ENCODE results near the gene SIGLEC9. TPM values are rescaled to one million over a fixed set of nuclear protein-coding genes. Genes with fewer than 3 reads are reported as not detected.
A peak's percentile ranks its signal among the peaks of the same experiment; 100 is the strongest.

SIGLEC9 gene
- total and polyA plus RNA-seq, 8 donors = 0.63 to 46.5 (median 1.4) TPM

GRCh38 chr19:51161867-51162496 is 37.3 kb downstream of the SIGLEC9 start:
- Histone ChIP-seq H3K4me3 (no peak overlapping the region), H3K36me3 (no peaks in the 10 kb centered on the region), H3K9me3 (no peaks in the 10 kb centered on the region), H3K4me1 (peaks cover 0 to 10% of the 10 kb centered on the region in 2 donors), H3K27ac (no peak overlapping the region), H3K27me3 (peaks cover 0 to 5% of the 10 kb centered on the region in 2 donors)
- no peak for TF ChIP-seq CTCF (IDR thresholded peaks at IDR 0.05)
- intact Hi-C loops (cut with DNase I) = no loop called here
- DNase-seq = no peak
- no peak for ATAC-seq

GRCh38 chr19:51163257-51163656 is 38.6 kb downstream of the SIGLEC9 start:
- no peaks in the 10 kb centered on the region for H3K36me3 ChIP-seq
- no peaks in the 10 kb centered on the region for H3K9me3 ChIP-seq
- no peak for DNase-seq
- H3K4me1 ChIP-seq = peaks cover 0 to 16% of the 10 kb centered on the region in 2 donors
- intact Hi-C loops (cut with DNase I) = no loop called here
- no peak overlapping the region for H3K4me3 ChIP-seq
- H3K27me3 ChIP-seq = peaks cover 0 to 14% of the 10 kb centered on the region in 2 donors
- H3K27ac ChIP-seq = no peak overlapping the region
- ATAC-seq = no peak
- TF ChIP-seq CTCF (IDR thresholded peaks at IDR 0.05) = no peak

GRCh38 chr19:51164215-51164614 is 39.5 kb downstream of the SIGLEC9 start:
- TF ChIP-seq CTCF (IDR thresholded peaks at IDR 0.05) = no peak
- no peak overlapping the region for H3K4me3 ChIP-seq
- H3K27ac ChIP-seq = no peak overlapping the region
- H3K27me3 ChIP-seq = peaks cover 0 to 17% of the 10 kb centered on the region in 2 donors
- peaks cover 0 to 13% of the 10 kb centered on the region in 2 donors for H3K4me1 ChIP-seq
- H3K36me3 ChIP-seq = no peaks in the 10 kb centered on the region
- intact Hi-C loops (cut with DNase I) = no loop called here
- no peak for DNase-seq
- no peak for ATAC-seq
- H3K9me3 ChIP-seq = no peaks in the 10 kb centered on the region

- Histone ChIP-seq H3K36me3 (no peaks in the 10 kb centered on the region), H3K4me1 (peaks cover 0 to 13% of the 10 kb centered on the region in 2 donors), H3K27ac (no peak overlapping the region), H3K9me3 (no peaks in the 10 kb centered on the region), H3K4me3 (no peak overlapping the region), H3K27me3 (peaks cover 0 to 35% of the 10 kb centered on the region in 2 donors)
- DNase-seq (peak in 1 of 4 donors; percentile 67), ATAC-seq (peak; percentile 83)
- TF ChIP-seq CTCF (IDR thresholded peaks at IDR 0.05) = no peak
- intact Hi-C loops (cut with DNase I) = no loop called here
Measured at GRCh38 chr19:51166846-51167490, 42.3 kb downstream of the SIGLEC9 start.

- DNase-seq (no peak), ATAC-seq (no peak)
- Histone ChIP-seq H3K27ac (no peak overlapping the region), H3K9me3 (no peaks in the 10 kb centered on the region), H3K4me1 (peaks cover 0 to 13% of the 10 kb centered on the region in 2 donors), H3K4me3 (no peak overlapping the region), H3K27me3 (peaks cover 0 to 35% of the 10 kb centered on the region in 2 donors), H3K36me3 (no peaks in the 10 kb centered on the region)
- intact Hi-C loops (cut with DNase I) = no loop called here
- no peak for TF ChIP-seq CTCF (IDR thresholded peaks at IDR 0.05)
Measured at GRCh38 chr19:51168564-51169282, 44.0 kb downstream of the SIGLEC9 start.

Data from left lung (tissue), 10 donors.